Liver (tissue), 9 donors: Measurements from ENCODE around the gene TMED1. TPM values are rescaled to one million over a fixed set of nuclear protein-coding genes. Genes with fewer than 3 reads are reported as not detected.

ENCODE experiments used
- DNase-seq: peaks from one replicate; pipeline ENCODE4 v3.0.0-alpha.2; 2017; ENCODE audit warnings: low spot score
- H3K27ac ChIP-seq, 2 donors: one replicate each; pipeline ENCODE4 v1.7.0; 2013; ENCODE audit warnings: inconsistent platforms in 2 of 2, low read length in 2 of 2, control low read depth in 1 of 2, low read depth in 1 of 2, mild to moderate bottlenecking in 1 of 2
- H3K27me3 ChIP-seq, 4 donors: one replicate each; pipeline versions ENCODE4 v1.6.1 to v1.7.0; 2013; ENCODE audit warnings: low read length in 3 of 4, inconsistent platforms in 1 of 4, mild to moderate bottlenecking in 1 of 4, moderate library complexity in 1 of 4; ENCODE audit not compliant: control insufficient read depth in 4 of 4, insufficient read depth in 4 of 4
- H3K36me3 ChIP-seq, 4 donors: one replicate each; pipeline versions ENCODE4 v1.6.1 to v1.7.0; 2013; ENCODE audit warnings: low read length in 3 of 4, mild to moderate bottlenecking in 3 of 4, low read depth in 1 of 4, moderate library complexity in 1 of 4; ENCODE audit not compliant: control insufficient read depth in 4 of 4, insufficient read depth in 3 of 4
- H3K4me1 ChIP-seq, 4 donors: one replicate each; pipeline versions ENCODE4 v1.6.1 to v1.7.0; 2013; ENCODE audit warnings: low read length in 3 of 4, mild to moderate bottlenecking in 3 of 4, moderate library complexity in 1 of 4; ENCODE audit not compliant: control insufficient read depth in 4 of 4, insufficient read depth in 4 of 4
- H3K4me3 ChIP-seq, 3 donors: one replicate each; pipeline versions ENCODE4 v1.6.1 to v1.7.0; 2013; ENCODE audit warnings: low read length in 3 of 3, control low read depth in 1 of 3, low read depth in 1 of 3, mild to moderate bottlenecking in 1 of 3
- H3K9ac ChIP-seq, 2 donors: one replicate each; pipeline ENCODE4 v1.7.0; 2013; ENCODE audit warnings: low read length in 2 of 2, mild to moderate bottlenecking in 2 of 2, moderate library complexity in 2 of 2, control low read depth in 1 of 2, low read depth in 1 of 2
- H3K9me3 ChIP-seq, 4 donors: one replicate each; pipeline versions ENCODE4 v1.6.1 to v1.7.0; 2013; ENCODE audit warnings: low read length in 3 of 4; ENCODE audit not compliant: control insufficient read depth in 4 of 4
- ATF3 ChIP-seq: IDR thresholded peaks from 2 replicates; pipeline ENCODE4 v1.6.1; 2016; ENCODE audit warnings: antibody characterized with exemption
- CTCF ChIP-seq: fragments of 150-350 bp; IDR thresholded peaks from 2 replicates; pipeline ENCODE4 v1.5.1; 2017; ENCODE audit warnings: improper control_type of control experiment, low read depth, low read length; ENCODE audit not compliant: missing input control
- EGR1 ChIP-seq, 2 donors: IDR thresholded peaks; 2 replicates each; pipeline ENCODE4 v1.6.1; 2016 to 2018; ENCODE audit warnings: antibody characterized with exemption in 2 of 2, low read depth in 2 of 2
- FOXA1 ChIP-seq: IDR thresholded peaks from 2 replicates; pipeline ENCODE4 v1.6.1; 2016; ENCODE audit warnings: antibody characterized with exemption
- FOXA2 ChIP-seq: IDR thresholded peaks from 2 replicates; pipeline ENCODE4 v1.6.1; 2016; ENCODE audit warnings: antibody characterized with exemption
- GABPA ChIP-seq, 2 donors: IDR thresholded peaks in 1 of 2; conservative IDR thresholded peaks in 1 of 2; 2 replicates each; pipeline ENCODE4 v1.6.1; 2016; ENCODE audit warnings: antibody characterized with exemption in 2 of 2, mild to moderate bottlenecking in 1 of 2, moderate library complexity in 1 of 2
- HNF4A ChIP-seq, 2 donors: conservative IDR thresholded peaks; 2 replicates each; pipeline ENCODE4 v1.6.1; 2016; ENCODE audit warnings: antibody characterized with exemption in 2 of 2, mild to moderate bottlenecking in 2 of 2
- HNF4G ChIP-seq: IDR thresholded peaks from 2 replicates; pipeline ENCODE4 v1.6.1; 2016; ENCODE audit warnings: antibody characterized with exemption
- JUND ChIP-seq, 2 donors: IDR thresholded peaks; 2 replicates each; pipeline ENCODE4 v1.6.1; 2016; ENCODE audit warnings: antibody characterized with exemption in 2 of 2
- MAX ChIP-seq: IDR thresholded peaks from 2 replicates; pipeline ENCODE4 v1.6.1; 2016; ENCODE audit warnings: antibody characterized with exemption
- NR2F2 ChIP-seq: IDR thresholded peaks from 2 replicates; pipeline ENCODE4 v1.6.1; 2016; ENCODE audit warnings: antibody characterized with exemption
- RAD21 ChIP-seq, 2 donors: IDR thresholded peaks; 2 replicates each; pipeline ENCODE4 v1.6.1; 2016; ENCODE audit warnings: antibody characterized with exemption in 2 of 2, mild to moderate bottlenecking in 2 of 2
- REST ChIP-seq: IDR thresholded peaks from 2 replicates; pipeline ENCODE4 v1.6.1; 2016; ENCODE audit warnings: antibody characterized with exemption, mild to moderate bottlenecking
- RXRA ChIP-seq, 2 donors: IDR thresholded peaks; 2 replicates each; pipeline ENCODE4 v1.6.1; 2017 to 2018; ENCODE audit warnings: antibody characterized with exemption in 2 of 2, mild to moderate bottlenecking in 1 of 2
- SP1 ChIP-seq: IDR thresholded peaks from 2 replicates; pipeline ENCODE4 v1.6.1; 2018; ENCODE audit warnings: antibody characterized with exemption, mild to moderate bottlenecking
- TAF1 ChIP-seq: conservative IDR thresholded peaks from 2 replicates; pipeline ENCODE4 v1.6.1; 2016; ENCODE audit warnings: antibody characterized with exemption, mild to moderate bottlenecking
- YY1 ChIP-seq: IDR thresholded peaks from 2 replicates; pipeline ENCODE4 v1.6.1; 2016; ENCODE audit warnings: antibody characterized with exemption, mild to moderate bottlenecking
- ZBTB33 ChIP-seq: IDR thresholded peaks from 2 replicates; pipeline ENCODE4 v1.6.1; 2016; ENCODE audit warnings: antibody characterized with exemption
- WGBS: extraction: QIAGEN DNeasy Blood & Tissue Kit; methylation state at CpG from one replicate; pipeline ENCODE4 v1.1.7; 2013; 5-methylcytosine and 5-hydroxymethylcytosine counted together
- polyA plus RNA-seq, 2 donors: library from polyadenylated mRNA; stranded (reverse) in 1 of 2; unstranded in 1 of 2; fragments of 200-250 nt in 1 of 2; fragments of >200 nt in 1 of 2; fragmentation: Nextera tagmentation in 1 of 2; extraction: Ambion mirVana in 1 of 2; gene quantifications; one replicate each; pipeline versions ENCODE4 v1.2.1 to v1.2.3, GENCODE V29; 2013 to 2015
- total RNA-seq, 2 donors: library from RNA; depleted of rRNA; stranded (reverse); fragments of >200 nt; gene quantifications; one replicate each; pipeline ENCODE4 v1.2.3, GENCODE V29; 2014
- donor health status: healthy.
- donor health status: healthy.
- donor health status: healthy.
- donor health status: healthy.
- donor health status: healthy.

TMED1 gene
- total and polyA plus RNA-seq, 4 donors: 17.8 to 34.7 (median 26.6) TPM

- Histone ChIP-seq H3K4me3 (no peak overlapping the region), H3K9ac (no peak overlapping the region), H3K27me3 (no peaks in the 10 kb centered on the region), H3K9me3 (no peaks in the 10 kb centered on the region), H3K4me1 (no peaks in the 10 kb centered on the region), H3K36me3 (no peaks in the 10 kb centered on the region), H3K27ac (no peak overlapping the region)
- 94% methylated on average over 5 of the region's 5 CpGs for WGBS
- DNase-seq: no peak
- TF ChIP-seq CTCF (no peak), REST (no peak), TAF1 (no peak), JUND (IDR thresholded peaks at IDR 0.05) (no peak), RAD21 (IDR thresholded peaks at IDR 0.05) (no peak), GABPA (IDR thresholded peaks at IDR 0.05 in 1 of 2, conservative IDR thresholded peaks at IDR 0.05 in 1 of 2) (no peak), FOXA2 (no peak), NR2F2 (no peak), FOXA1 (no peak), ZBTB33 (no peak), HNF4G (no peak), RXRA (IDR thresholded peaks at IDR 0.05) (no peak), YY1 (no peak), MAX (no peak), HNF4A (conservative IDR thresholded peaks at IDR 0.05) (no peak), ATF3 (no peak), SP1 (no peak), EGR1 (IDR thresholded peaks at IDR 0.05; ENCODE audit: low read depth in 2 of 2) (no peak)
These were observed 14.6 kb upstream of the TMED1 start for GRCh38 chr19:10850631-10851030.
